NCI-H2227 (cell line): Measurements from ENCODE around the gene PHF23.
"Not testable (repeated sequence)": the region's sequence is repeated elsewhere in the genome, so short reads cannot be mapped to it uniquely, and the experiment has no call there.

Source experiments
- DNase-seq: peaks from one replicate; lab custom pipeline; 2025; ENCODE audit not compliant: unreplicated experiment; lab: John Stamatoyannopoulos, UW

PHF23 gene

GRCh38 chr17:7258731-7259554, 19.7 kb upstream of the PHF23 start:
- DNase-seq = no peak

DNA sequence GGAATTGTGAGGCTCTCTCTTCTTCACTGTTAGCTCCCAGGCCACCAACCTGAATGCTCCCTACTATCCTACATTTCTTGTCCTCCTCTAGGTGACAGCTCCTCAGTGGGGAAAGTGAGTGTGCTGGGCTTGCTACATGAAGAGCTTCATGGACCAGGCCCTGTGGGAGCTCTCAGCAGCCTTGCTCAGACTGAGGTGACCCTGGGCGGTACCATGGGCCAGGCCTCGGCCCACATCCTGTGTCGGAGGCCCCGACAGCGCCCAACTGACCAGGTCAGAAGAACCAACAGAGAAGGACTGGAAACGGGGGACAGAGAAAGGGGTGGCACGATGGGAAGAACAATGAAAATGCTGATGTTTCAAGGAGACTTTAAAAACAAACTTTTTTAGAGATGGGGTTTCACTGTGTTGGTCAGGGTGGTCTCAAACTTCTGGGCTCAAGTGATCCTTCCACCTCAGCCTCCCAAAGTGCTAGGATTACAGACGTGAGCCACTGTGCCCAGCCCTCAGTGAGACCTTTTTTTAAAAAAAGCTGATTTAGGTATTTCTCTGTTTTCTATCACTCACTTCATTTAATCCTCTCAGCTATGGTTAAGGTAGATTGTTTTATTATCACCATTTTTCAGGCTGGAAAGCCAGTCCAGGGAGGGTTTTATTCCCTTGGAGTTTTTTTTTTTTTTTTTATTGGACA, 17.7 kb upstream of the PHF23 start:
- DNase-seq = no peak

- DNase-seq = no peak
These were observed 15.3 kb upstream of the PHF23 start for GRCh38 chr17:7254511-7254910.

DNA sequence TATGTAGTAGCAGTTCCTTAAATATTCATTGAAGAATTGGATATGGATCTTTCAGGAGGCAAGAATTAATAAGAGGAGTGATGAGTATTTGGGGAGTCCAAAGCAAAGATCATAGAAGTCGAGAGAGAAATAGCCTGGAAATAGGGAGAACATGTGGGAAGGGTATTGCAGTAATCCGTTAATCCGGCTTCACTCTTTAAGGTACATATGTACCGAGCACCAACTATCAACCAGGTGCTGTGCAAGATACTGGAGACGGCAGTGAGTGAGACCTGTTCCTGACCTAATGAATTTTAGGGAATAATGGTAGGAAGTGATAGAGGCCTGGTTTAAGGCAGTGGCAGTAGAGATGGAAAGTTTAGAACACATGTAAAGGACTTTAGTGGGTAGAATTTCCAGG, 13.8 kb upstream of the PHF23 start:
- DNase-seq = no peak

DNA sequence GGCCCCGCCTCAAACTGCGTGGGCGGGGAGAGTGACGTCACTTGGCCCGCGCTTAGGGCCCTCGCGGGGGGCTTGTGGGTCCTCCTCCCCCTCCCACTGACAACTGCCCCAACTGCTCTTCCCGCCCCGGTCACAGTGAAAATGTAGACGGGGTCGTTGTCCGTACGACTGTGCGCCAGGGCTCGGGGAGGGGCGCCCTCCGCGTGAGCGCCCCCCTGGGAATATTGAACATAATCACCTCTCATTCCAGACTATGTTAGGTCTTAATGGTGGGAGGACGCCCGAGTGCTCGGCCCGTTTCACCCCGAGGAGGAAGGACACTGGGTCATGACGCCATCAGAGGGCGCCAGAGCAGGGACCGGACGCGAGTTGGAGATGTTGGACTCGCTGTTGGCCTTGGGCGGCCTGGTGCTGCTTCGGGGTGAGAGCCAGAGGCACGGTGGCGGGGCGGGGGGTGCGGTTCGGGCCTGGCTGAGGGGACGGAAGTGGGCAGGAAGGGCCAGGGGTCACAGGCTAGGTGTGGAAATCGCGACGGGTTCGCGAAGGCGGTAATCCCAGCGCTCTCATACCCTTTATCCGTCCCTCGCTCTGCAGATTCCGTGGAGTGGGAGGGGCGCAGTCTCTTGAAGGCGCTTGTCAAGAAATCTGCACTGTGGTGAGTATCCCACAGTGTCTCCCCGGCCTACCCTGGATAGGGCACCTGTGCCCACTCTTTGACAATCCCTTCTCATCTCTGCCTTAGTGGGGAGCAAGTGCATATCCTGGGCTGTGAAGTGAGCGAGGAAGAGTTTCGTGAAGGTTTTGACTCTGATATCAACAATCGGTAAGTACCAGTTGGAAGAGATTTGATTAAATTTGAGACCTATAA, 13.2 kb upstream of the PHF23 start, which contains the start of gene ELP5:
ELP5 (plus strand) TSS at position 40 of the 868 bp plus-strand sequence; CDS start at position 376, 336 bp downstream.
- peak; percentile 90 for DNase-seq

DNA sequence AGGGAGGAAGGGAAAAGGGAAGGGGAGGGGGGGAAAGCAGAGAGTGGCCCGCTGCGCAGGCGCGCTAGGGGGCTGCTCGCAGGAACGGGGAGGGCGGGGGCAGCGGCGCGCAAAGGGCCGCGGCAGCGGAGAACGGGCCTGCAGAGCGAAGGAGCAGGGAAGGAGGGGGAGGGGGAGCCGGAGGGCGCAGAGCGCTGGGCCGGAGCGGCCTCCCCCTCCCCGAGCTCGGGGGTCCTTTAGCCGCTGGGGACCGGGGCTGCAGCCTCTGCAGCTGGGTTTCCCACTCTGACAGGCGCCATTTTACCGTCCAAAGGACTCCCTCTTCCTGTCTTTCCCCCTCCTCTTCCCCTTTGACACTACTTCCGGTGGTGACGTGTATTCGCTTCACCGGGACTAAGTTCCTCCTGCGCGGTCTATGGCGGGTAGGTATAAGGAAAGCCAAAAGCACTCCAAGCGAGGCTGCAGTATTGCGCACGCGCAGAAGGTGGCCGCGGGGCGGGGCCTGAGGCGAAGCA, 12.5 kb upstream of the PHF23 start, which contains the start of gene CTDNEP1:
CTDNEP1 (minus strand) TSS at position 74 of the 515 bp plus-strand sequence. CDS start 438 bp downstream, outside the sequence.
- DNase-seq = peak; percentile 96

DNA sequence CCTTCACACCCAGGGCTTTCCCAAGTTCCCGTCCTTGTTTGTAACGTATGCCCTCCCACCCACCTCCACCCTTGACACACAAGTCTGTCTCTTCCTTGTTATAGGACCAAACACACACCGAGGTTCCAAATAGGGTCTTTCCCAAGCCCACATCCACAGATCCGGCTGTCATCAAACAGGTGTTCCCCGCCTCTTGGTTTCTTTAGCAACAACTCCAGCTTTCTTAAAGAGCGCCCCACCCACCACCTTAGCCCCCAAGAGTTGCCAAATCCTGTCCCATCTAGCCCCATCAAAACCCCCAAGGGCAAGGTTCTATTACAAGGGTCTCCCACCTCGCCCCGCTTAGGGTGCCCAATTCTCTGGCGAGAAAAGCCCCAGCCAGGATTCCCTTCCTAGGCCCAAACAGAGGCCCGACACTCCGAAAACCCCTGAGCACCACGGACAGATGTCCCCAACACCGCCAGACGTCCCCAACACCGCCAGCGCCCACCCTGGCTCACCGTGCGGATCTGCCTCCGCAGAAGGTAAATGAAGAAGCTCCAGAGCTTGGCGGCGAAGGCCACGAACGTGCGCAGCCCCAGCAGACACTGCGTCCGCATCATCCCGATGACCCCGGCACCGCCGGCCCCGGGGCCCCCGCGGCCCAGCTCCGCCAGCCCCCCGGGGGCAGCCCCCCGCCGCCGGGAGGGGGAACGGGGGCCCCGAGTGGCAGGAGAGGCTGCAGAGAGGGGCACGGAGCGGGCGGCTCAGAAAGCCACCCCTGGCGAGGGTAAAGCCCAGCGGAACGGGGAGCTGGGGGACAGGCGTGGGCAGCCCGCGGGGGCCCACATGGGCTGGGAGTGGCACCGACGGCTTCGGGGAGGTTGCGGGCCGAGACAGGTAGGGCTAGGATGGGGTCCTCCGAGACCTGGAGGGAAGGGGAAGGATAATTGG, 11.7 kb upstream of the PHF23 start:
- no peak for DNase-seq

GRCh38 chr17:7249830-7250229, 10.6 kb upstream of the PHF23 start:
- DNase-seq = no peak

GRCh38 chr17:7249214-7249613, 10.0 kb upstream of the PHF23 start:
- no peak for DNase-seq

- no peak for DNase-seq
These were observed 9.5 kb upstream of the PHF23 start for GRCh38 chr17:7248796-7249195.

DNA sequence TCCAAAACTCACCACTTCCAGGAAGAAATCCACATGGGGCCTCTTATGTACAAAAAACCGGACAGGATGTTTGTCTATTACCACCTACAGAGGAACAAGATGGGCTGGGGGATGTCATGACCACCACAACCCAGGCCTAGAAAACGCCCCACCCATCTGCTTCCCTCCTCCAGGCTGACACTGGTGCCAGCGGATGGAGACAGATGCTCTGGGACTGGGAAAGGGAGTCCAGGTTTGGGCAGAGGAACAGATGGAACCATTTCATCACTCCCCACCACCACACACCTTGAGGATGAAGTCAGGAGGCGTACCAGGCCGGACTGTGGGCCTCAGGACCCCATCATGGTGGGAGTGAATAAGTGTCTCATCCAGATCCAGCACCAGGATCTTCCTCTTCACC, 7.5 kb upstream of the PHF23 start:
- no peak for DNase-seq

- DNase-seq = not testable (repeated sequence)
These were observed 4.6 kb upstream of the PHF23 start for GRCh38 chr17:7243838-7244237.

GRCh38 chr17:7243453-7243729, 4.1 kb upstream of the PHF23 start:
- no peak for DNase-seq

- peak; percentile 95 for DNase-seq
These were observed 3.6 kb upstream of the PHF23 start for GRCh38 chr17:7242717-7243452.

DNA sequence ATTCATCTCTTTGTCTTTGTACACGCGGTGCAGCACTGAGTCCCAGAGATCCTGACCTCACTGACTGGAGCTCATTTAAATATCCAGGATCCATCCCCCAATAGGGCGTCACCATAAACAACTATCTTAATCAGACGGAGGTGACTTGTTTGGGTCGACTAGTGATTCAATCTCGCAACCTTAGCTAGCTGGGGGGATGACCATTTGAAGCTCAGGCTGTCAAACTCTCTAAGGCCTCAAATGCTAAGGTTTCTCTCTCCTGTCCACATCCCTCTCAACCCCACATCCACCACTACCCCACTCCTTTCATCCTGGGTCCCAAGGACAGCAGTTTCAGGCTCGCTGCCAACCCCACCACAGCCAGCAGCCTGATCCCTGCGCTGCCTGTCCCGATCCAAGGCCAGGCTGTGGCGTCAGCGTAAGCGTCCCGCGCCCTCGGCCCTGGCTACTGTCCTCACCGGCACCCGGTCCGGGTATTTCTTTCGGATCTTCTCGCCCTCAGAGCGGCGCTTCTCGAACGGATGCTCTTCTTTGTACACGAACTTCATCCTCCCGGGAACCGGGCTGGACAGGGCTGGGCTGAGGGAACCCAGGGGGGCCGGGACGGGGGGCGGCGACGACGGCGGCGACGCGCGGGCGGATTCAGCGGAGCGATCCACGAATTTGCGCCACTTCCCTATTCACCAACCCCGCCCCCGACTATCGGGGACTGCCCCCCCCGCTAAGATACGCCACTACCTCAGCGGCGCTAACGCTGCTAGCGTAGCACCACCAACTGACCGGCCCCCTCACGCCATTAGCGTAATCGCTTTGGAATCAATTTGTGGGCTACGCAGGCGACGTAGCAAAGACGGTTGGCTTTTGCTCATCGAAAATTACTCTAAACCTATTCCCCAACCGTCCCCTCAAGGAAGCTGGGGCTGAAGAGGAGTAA, 2.8 kb upstream of the PHF23 start, which contains the start of gene GABARAP:
GABARAP (minus strand) TSS at position 667 of the 934 bp plus-strand sequence; CDS start at position 548, 119 bp downstream.
- peak; percentile 90 for DNase-seq

- DNase-seq = no peak
These were observed 2.0 kb upstream of the PHF23 start for GRCh38 chr17:7241090-7241733.

- DNase-seq = no peak
These were observed 1.1 kb upstream of the PHF23 start for GRCh38 chr17:7240375-7240774.
